ENCODE data around the gene KRTAP10-6.
"Not testable (repeated sequence)": the region's sequence is repeated elsewhere in the genome, so short reads cannot be mapped to it uniquely, and the experiment has no call there.

KRTAP10-6 gene

DNA sequence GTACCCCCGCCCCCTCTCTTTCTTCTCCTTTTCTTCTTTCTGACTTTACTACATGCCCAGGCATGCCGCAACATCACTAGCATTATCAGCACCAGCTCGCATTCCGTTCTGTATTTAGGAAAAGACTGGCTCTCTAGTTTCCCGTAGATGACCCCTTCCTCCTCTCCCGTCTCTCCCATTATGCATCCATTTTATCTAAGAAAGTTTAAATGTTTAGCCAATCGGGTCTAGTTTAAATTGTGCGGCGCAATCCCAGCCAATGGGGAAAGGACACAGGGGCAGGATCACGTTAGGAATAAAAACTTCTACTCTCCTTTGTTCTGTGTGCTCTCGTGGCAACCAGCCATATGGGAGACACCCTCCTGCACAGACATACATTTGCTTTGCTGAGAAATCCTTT is 5.8 kb upstream of the KRTAP10-6 start:
- no peak overlapping the region for H3K27ac Mint-ChIP-seq
- H3K9me3 Mint-ChIP-seq, result peaks cover 4% of the 10 kb centered on the region
- peaks cover 30% of the 10 kb centered on the region for H3K27me3 Mint-ChIP-seq (ENCODE audit: low read depth)
- no peaks in the 10 kb centered on the region for H3K4me1 Mint-ChIP-seq (ENCODE audit: low read depth)
- H3K36me3 Mint-ChIP-seq (ENCODE audit: low read depth), result peaks cover 2% of the 10 kb centered on the region
- H3K4me3 Mint-ChIP-seq, result no peak overlapping the region

DNA sequence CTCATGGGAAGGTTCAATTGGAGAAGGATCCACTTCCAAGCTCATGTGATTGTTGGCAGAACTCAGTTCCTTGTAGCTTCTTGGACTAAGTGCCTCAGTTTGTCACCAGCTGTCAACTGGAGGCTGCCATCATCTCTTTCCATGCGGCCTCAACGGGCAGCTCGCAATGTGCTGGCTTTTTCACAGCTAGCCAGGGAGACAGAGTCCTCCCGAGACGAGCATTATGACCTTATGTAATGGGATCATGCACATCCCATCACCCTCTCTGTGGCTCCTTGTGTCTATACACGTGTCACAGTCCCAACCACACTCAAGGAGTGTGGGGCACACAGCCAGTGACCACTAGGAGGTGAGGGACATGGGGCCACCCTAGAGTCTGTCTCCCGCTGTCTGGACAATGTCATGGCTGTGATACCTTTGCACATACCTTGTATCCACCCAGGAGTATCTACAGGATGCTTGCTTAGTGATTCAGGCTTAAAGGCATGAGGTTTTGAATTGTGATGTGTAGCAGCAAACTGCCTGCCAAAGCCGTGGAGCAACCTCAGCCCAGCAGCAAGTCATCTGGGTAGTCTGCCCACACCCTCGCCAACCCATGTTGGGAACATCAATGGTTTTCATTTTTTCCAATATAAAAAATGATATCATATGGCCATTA is 3.9 kb upstream of the KRTAP10-6 start:
- H3K4me1 Mint-ChIP-seq (ENCODE audit: low read depth), result no peaks in the 10 kb centered on the region

DNA sequence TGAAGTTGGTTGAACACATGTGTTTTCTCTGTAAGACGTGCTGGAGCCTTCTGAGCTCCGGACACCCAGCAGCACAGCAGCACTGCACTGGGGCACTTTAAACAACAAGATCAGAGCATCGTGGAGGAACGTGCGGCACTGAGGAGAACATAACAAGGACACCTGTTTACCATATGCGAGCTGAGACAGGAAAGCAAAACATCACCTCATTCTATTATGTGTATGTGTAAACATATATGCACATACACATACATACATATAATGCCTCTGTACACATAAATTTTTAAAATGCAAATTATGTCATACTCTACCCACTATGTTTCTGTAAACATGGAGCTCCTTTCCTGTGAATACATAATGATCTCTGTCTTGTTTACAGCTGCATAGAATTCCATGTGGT is 3.2 kb upstream of the KRTAP10-6 start:
- Mint-ChIP-seq H3K27me3 (ENCODE audit: low read depth) (peaks cover 30% of the 10 kb centered on the region), H3K9me3 (peaks cover 4% of the 10 kb centered on the region), H3K27ac (no peak overlapping the region), H3K4me1 (ENCODE audit: low read depth) (no peaks in the 10 kb centered on the region), H3K4me3 (no peak overlapping the region), H3K36me3 (ENCODE audit: low read depth) (peaks cover 2% of the 10 kb centered on the region)

More for the DNA sequence above, 3.9 kb upstream of the KRTAP10-6 start:
- H3K27ac Mint-ChIP-seq, result no peak overlapping the region
- peaks cover 2% of the 10 kb centered on the region for H3K36me3 Mint-ChIP-seq (ENCODE audit: low read depth)
- no peak overlapping the region for H3K4me3 Mint-ChIP-seq
- H3K9me3 Mint-ChIP-seq, result peaks cover 4% of the 10 kb centered on the region
- H3K27me3 Mint-ChIP-seq (ENCODE audit: low read depth), result peaks cover 30% of the 10 kb centered on the region

DNA sequence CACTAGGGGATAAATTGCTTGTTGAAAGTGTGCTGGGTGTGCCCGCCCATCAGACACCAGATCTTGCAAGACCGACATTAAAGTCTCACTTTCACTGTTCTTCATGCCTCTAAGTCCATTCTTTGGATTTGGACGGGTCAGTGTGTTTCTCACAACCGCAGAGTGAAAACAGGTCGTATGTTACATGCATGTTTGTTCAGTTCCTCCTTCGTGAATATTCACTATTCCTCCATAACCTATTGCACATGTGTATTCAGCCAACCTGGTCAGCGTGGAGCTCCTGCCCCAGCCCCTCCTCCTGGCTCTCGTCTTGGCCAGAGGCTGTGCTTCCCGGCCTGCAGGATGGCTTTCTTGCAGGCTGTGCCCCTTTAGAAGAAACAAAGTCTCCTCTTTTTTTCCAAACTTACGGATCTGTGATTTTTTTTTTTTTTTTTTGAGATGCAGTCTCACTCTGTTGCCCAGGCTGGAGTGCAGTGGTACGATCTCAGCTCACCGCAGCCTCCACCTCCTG is 2.2 kb upstream of the KRTAP10-6 start:
- no peak overlapping the region for H3K27ac Mint-ChIP-seq
- peaks cover 4% of the 10 kb centered on the region for H3K9me3 Mint-ChIP-seq
- H3K36me3 Mint-ChIP-seq (ENCODE audit: low read depth), result peaks cover 2% of the 10 kb centered on the region
- H3K4me1 Mint-ChIP-seq (ENCODE audit: low read depth), result no peaks in the 10 kb centered on the region
- H3K27me3 Mint-ChIP-seq (ENCODE audit: low read depth), result peaks cover 32% of the 10 kb centered on the region
- H3K4me3 Mint-ChIP-seq, result no peak overlapping the region

DNA sequence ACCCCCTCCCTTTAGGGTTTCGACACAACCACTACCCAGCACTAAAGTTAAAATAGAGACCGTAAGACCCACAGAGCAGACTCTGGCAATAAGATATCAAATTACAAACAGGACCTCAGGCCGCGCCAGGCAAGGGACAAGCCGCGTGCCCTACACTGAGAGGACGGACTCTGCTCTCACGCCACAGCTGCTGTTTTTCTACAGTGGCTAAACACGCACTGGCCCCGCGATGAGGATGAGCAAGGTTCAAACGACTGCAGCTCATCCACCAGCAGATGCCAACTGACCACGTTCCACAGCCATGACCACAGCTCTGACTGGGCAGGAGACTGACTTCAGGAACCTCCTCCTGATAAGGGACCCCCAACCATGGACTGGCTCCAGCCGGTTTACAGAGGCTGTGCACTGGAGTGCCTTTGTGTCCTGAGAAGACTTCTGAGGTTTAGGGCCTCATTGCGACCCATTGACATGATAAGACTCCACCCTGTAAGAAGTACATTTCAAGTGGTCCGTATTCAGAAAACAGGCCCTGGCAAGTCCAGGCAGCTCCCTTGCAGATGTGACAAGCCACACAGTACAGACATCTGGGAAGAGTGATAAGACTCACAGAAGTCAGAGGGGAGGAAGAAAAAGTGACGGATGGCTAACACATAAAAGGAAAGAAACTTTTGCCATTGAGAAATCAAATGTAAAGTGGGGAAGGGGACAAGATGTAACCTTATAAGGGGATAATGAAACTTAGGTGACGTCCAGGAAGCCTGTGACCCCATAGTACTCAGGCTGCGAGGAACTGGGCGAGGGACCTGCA is 1.5 kb upstream of the KRTAP10-6 start:
- Mint-ChIP-seq H3K4me3 (no peak overlapping the region), H3K27ac (no peak overlapping the region), H3K36me3 (ENCODE audit: low read depth) (peaks cover 2% of the 10 kb centered on the region), H3K27me3 (ENCODE audit: low read depth) (peaks cover 33% of the 10 kb centered on the region), H3K9me3 (peaks cover 3% of the 10 kb centered on the region), H3K4me1 (ENCODE audit: low read depth) (no peaks in the 10 kb centered on the region)

DNA sequence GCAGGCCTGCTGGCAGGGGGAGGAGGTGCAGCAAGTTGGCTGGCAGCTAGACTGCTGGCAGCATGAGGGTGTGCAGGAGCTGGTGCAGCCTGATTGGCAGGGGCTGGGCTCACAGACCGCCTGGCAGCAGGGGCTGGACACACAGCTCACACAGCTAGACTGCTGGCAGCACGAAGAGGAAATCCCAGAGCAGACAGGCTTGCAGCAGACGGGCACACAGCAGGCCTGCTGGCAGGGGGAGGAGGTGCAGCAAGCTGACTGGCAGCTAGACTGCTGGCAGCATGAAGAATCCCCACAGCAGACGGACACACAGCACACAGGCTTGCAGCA is 539 bp downstream of the KRTAP10-6 start:
- H3K27ac Mint-ChIP-seq; H3K9me3 Mint-ChIP-seq; H3K36me3 Mint-ChIP-seq (ENCODE audit: low read depth); H3K4me1 Mint-ChIP-seq (ENCODE audit: low read depth); H3K4me3 Mint-ChIP-seq: not testable (repeated sequence)
- H3K27me3 Mint-ChIP-seq (ENCODE audit: low read depth), result peaks cover 35% of the 10 kb centered on the region

DNA sequence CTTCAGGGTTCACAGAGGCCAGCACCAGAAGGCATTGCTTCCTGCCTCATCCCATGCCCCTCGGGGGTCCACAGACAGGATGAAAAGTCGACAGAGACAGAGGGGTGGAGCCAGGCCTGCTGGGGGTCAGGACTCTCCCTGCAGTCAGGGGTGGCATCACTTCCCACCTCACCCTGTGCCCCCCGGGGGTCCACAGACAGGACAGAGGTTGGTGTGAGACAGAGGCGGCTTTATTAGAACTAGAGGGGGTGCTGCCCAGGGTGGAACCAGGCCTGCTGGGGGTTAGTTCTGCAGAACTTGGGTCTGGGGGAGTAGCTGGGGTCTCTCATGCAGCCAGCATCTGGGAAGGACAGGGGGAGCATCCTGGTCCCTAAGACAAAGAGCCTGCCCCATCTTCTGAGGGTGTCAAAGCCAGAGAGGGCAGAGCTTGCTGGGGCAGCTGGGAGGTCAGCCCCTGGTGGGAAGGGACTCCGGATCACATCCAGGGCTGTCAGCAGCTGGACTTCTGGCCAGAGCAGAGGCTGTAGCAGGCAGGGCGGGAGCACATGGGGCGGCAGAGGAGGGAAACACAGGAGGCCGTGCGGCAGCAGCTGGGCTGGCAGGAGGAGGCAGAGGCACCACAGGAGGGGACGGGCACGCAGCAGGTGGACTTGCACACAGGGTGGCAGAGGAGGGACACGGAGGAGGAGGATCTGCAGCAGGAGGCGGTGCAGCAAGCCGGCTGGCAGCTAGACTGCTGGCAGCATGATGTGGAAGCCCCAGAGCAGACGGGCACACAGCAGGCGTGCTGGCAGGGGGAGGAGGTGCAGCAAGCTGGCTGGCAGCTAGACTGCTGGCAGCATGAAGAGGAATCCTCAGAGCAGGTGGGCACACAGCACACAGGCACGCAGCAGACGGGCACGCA is 1.2 kb downstream of the KRTAP10-6 start:
- H3K27ac Mint-ChIP-seq, result not testable (repeated sequence)

DNA sequence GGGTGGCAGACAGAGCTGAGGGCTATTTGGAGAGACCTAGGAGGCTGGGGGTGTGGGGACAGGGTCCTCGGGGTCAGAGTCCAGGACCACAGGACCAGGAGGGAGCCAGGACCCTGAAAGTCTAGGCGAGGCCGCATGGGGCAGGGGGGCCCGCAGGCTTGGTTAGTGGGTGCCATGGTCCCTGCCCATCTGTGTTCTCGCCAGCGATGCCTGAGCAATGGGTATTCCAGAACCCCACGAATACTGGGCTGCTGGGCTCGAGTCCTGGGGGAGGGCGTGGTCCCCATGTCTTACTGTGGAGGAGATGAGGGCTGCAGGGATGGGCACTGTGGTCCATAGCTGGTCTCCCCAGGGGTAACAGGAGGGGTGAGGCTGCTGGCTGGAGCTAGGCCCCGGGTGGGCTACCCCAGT is 2.0 kb downstream of the KRTAP10-6 start:
- peaks cover 46% of the 10 kb centered on the region for H3K27me3 Mint-ChIP-seq (ENCODE audit: low read depth)
- no peak overlapping the region for H3K4me3 Mint-ChIP-seq
- H3K27ac Mint-ChIP-seq, result no peak overlapping the region
- no peaks in the 10 kb centered on the region for H3K4me1 Mint-ChIP-seq (ENCODE audit: low read depth)
- no peaks in the 10 kb centered on the region for H3K36me3 Mint-ChIP-seq (ENCODE audit: low read depth)
- no peaks in the 10 kb centered on the region for H3K9me3 Mint-ChIP-seq

More for the DNA sequence above, 1.2 kb downstream of the KRTAP10-6 start:
- H3K36me3 Mint-ChIP-seq (ENCODE audit: low read depth); H3K9me3 Mint-ChIP-seq; H3K4me1 Mint-ChIP-seq (ENCODE audit: low read depth); H3K4me3 Mint-ChIP-seq: not testable (repeated sequence)
- H3K27me3 Mint-ChIP-seq (ENCODE audit: low read depth), result peaks cover 39% of the 10 kb centered on the region

DNA sequence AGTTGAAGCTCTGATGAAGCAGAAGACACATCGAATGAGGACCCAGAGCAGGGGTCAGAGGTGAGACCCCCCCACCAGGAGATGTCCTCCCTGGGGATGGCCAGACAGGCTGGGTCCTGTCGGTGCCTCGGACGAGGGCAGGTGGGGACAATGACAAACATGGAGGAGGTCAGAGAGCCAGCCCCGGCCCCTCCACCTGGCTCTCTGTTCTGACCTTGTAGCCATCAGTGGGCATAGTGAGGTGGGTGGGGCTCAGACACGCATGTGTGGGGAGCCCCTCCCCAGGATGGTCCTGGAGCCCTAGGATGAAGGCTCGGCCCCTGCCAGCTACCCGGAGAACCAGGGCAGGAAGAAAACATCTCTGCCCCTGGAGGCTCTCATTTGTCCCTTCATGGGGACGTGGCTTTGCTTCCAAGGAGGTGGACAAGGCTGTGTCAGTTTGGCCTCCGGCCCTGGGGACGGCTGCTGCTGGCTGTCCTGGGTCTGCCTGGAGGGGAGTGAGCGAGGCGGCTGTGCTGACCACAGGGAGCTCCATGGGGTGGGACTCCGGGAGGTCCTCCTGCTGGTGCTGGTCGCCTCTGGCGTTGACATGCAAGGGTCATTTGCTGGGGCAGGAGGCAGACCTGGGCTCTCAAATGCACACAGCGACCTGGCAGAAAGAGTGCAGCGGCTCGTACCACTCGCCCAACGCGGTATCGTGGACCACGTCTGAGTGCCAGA is 2.6 kb downstream of the KRTAP10-6 start:
- Mint-ChIP-seq H3K9me3 (no peaks in the 10 kb centered on the region), H3K4me1 (ENCODE audit: low read depth) (no peaks in the 10 kb centered on the region), H3K27me3 (ENCODE audit: low read depth) (peaks cover 45% of the 10 kb centered on the region), H3K4me3 (no peak overlapping the region), H3K36me3 (ENCODE audit: low read depth) (no peaks in the 10 kb centered on the region), H3K27ac (no peak overlapping the region)

DNA sequence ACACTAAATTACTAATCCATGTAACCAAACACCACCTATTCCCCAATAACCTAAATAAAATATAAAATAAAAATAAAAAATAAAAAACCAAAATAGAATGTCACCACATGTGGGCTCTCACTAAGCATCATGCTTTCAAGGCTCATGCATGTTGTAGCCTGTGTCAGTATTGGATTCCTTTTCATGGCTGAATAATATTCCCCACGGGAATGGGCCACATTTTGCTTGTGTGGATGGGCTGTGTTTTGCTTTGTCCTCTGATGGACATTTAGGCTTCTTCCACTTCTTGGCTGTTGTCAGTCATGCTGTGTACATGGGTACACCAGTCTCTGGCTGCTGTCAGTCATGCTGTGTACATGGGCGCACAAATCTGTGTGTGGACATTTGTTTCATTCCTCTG is 3.2 kb downstream of the KRTAP10-6 start:
- H3K36me3 Mint-ChIP-seq (ENCODE audit: low read depth), result no peaks in the 10 kb centered on the region
- peaks cover 4% of the 10 kb centered on the region for H3K4me1 Mint-ChIP-seq (ENCODE audit: low read depth)
- no peak overlapping the region for H3K27ac Mint-ChIP-seq
- H3K27me3 Mint-ChIP-seq (ENCODE audit: low read depth), result peaks cover 49% of the 10 kb centered on the region
- H3K4me3 Mint-ChIP-seq, result no peak overlapping the region
- H3K9me3 Mint-ChIP-seq, result no peaks in the 10 kb centered on the region

DNA sequence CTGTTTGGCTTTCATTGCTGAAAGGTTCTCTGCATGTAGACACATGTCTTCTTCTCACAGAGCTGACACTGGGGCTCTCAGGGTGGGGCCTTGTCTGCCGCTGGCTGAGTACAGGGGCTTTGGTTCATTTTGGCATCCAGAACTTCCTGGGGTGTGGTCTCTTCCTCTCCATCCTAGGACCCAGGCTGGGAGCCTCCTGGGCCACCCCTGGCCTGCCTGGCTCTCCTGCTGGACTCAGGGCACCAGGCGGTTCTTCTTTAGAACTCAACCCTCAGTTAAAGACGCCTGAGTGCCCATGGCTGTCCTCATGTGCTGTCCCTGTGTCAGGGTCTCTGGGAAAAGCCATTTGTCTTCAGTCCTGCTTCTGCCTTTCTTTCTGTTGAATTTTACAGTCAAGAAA is 6.4 kb downstream of the KRTAP10-6 start:
- no peak overlapping the region for H3K4me3 Mint-ChIP-seq
- peaks cover 19% of the 10 kb centered on the region for H3K9me3 Mint-ChIP-seq
- H3K27ac Mint-ChIP-seq, result no peak overlapping the region
- H3K4me1 Mint-ChIP-seq (ENCODE audit: low read depth), result peaks cover 15% of the 10 kb centered on the region
- peaks cover 3% of the 10 kb centered on the region for H3K36me3 Mint-ChIP-seq (ENCODE audit: low read depth)
- H3K27me3 Mint-ChIP-seq (ENCODE audit: low read depth), result peaks cover 46% of the 10 kb centered on the region

DNA sequence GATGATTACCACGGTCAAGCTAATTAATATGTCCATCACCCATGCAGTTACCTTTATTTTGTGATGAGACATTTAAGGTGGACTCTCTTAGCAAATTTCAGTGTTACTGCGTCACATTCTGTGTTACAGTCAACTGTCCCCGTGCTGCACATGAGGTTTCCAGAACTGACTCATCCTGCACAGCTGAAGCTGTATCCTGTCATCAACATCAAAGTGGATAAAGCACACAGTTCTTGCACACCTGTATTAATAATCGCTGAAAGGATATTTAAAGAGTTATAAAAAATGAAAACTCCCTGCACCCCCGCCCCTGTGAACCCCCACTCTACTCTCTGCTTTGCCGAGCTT is 8.5 kb downstream of the KRTAP10-6 start:
- peaks cover 25% of the 10 kb centered on the region for H3K9me3 Mint-ChIP-seq
- no peak overlapping the region for H3K27ac Mint-ChIP-seq
- peaks cover 15% of the 10 kb centered on the region for H3K4me1 Mint-ChIP-seq (ENCODE audit: low read depth)
- H3K36me3 Mint-ChIP-seq (ENCODE audit: low read depth), result peaks cover 3% of the 10 kb centered on the region
- peaks cover 41% of the 10 kb centered on the region for H3K27me3 Mint-ChIP-seq (ENCODE audit: low read depth)
- H3K4me3 Mint-ChIP-seq, result no peak overlapping the region

DNA sequence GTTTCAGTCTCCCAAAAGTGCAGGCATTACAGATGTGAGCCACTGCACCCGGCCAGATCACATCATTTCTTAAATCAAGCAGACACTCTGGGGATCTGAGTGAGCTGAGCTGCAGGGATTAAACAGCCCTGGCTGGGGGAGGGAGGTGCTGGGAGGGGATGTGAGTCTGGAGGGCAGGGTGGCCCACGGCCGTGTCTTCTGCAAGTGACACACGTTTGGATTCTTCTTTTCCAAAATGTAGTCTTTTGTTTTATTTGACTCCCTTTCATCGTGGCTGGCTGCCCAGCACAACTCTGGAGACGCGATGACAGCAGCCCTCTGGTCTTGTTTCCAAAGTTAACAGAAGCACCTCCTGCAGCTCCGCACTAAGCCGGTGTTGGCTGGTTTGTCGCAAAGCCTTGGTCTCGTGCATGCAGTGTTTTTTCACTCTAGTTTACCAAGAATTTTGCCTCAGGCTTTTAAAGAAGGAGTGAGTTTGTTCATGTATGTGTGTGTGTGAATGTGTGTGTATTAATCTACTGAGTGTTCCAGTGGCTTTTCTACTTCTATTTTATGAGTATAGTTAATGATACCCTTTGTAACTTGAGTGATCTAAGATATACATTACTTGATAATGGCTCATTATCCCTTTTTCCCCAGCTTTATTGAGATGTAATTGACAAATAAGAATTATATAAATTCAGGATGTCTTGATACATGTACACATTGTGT is 9.1 kb downstream of the KRTAP10-6 start:
- Mint-ChIP-seq H3K4me3 (no peak overlapping the region), H3K27ac (no peak overlapping the region), H3K27me3 (ENCODE audit: low read depth) (peaks cover 38% of the 10 kb centered on the region), H3K36me3 (ENCODE audit: low read depth) (peaks cover 3% of the 10 kb centered on the region), H3K4me1 (ENCODE audit: low read depth) (peaks cover 15% of the 10 kb centered on the region), H3K9me3 (peaks cover 27% of the 10 kb centered on the region)
